HG03095 (cell line): ENCODE data around the gene DZANK1.
"Not testable (repeated sequence)": the region's sequence is repeated elsewhere in the genome, so short reads cannot be mapped to it uniquely, and the experiment has no call there.

Experiments used
- ATAC-seq: cut with Tn5 transposase; IDR thresholded peaks from one replicate; pipeline ENCODE4 v1.9.1; 2021; ENCODE audit warnings: moderate library complexity; ENCODE audit not compliant: unreplicated experiment

Gene DZANK1

DNA sequence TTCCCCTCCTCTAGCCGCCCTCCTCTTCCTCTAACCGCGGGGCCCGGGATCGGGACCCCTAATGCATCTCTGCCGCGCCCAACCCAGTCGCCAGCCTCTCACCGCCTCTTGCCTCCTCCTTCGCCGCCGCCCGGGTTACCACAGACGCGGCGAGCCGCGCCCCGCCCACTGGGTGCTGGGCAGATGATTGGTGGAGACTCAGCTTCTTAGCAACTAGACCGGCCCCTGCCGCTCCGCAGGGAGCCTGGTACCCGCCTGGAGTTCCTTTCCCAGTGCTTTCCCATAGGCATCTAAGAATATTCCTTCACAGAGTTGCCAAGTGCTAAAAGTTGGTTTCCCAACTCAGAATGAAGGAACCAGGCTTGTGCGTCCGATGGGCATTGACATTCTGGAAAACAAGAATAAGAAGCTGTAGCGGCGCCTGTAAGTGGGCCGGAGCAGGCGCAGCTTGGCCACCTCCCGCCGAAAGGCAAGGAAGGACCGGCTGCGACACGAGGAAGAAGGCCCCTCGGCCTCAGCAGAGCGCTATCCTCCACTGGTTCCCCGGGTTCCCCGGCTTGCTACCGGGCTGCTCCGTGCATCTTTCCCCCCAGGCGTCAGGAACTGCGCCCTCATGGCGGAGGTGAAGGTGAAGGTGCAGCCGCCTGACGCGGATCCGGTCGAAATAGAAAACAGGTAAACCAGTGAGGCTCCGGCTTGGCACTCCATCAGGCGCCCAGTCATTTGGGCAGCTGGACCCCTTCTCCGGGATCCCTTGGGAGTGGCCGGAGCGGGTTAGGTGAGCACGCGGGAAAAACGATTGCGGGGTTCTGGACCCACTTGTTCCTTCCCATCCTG, at the start of gene DZANK1, which contains the start of gene POLR3F:
Gene DZANK1, minus strand, starts transcription at position 137 of the 837 bp plus-strand sequence. CDS start 1,672 bp downstream, outside the sequence.
Gene POLR3F, plus strand, starts transcription at position 497 of the 837 bp plus-strand sequence. Its CDS starts 117 bp downstream, at position 614.
- peak; percentile 97 for ATAC-seq

DNA sequence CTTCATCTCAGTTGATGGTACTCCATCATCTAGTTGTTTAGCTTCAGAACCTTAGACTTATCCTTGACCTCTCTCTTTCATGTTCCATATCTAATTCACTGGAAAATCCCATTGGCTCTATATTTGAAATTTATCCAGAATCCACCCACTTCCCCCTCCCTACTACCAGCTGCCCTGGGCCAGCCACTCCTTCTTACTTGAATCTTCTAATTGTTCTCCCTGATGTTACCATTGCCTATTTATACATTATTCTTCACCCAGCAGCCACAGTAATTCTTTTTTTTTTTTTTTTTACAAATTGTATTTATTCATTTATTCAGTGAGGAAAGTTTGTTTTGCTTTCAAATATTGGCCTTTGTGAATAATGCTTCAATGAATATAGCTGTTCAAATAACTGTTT, 49.1 kb upstream of the DZANK1 start:
- ATAC-seq, result no peak

DNA sequence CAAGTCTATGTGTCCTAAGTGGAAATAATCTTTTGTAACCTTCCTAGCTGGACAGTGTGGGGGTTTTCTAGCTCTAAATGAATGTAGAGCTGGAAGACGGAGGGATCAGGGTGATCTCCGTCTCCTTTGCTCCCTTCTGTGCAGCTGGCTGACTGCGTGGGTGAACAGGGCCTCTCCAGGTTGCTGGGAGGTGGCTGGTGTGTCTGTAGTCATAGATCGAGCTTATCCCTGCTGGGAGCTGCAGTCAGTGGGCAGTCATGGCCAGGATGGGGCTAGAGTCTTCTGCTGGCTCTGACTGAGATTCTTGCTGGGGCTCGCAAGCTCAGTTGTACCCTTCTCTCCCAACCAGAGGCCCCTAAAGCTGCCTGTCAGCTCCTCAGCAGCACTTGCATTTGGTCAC, 47.3 kb upstream of the DZANK1 start:
- no peak for ATAC-seq

DNA sequence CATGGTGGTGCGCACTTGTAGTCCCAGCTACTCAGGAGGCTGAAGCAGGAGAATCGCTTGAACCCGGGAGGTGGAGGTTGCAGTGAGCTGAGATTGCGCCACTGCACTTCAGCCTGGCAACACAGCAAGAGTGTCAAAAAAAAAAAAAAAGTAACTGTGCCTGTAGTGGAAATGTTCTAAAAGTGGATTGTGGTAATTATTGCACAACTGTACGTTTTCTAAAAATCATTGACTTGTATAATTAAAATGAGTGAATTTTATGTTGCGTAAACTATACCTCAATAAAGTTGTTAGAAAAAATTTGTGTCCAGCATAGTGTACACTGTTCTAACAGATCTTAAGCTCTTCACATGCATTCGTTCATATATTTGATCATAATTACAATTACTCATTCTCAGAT, 46.4 kb upstream of the DZANK1 start:
- no peak for ATAC-seq

DNA sequence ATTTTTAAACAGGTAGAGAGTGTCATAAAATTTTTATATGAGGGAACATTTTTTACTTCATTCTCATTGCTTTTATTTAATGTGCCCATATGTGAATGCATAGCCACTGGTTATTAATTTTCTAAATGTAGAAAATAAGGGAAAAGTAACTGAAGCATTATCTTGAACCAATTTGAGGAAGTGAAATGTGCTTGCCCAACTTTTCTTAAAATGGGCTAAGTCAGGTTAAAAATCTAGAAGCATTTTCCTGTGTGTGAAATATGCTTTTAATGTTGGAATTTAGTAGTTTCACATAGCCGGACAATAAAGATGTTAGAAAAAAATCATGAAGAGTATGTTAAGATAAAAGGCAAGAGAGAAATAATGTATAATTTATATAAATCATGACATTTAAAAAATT, 44.7 kb upstream of the DZANK1 start:
- no peak for ATAC-seq

DNA sequence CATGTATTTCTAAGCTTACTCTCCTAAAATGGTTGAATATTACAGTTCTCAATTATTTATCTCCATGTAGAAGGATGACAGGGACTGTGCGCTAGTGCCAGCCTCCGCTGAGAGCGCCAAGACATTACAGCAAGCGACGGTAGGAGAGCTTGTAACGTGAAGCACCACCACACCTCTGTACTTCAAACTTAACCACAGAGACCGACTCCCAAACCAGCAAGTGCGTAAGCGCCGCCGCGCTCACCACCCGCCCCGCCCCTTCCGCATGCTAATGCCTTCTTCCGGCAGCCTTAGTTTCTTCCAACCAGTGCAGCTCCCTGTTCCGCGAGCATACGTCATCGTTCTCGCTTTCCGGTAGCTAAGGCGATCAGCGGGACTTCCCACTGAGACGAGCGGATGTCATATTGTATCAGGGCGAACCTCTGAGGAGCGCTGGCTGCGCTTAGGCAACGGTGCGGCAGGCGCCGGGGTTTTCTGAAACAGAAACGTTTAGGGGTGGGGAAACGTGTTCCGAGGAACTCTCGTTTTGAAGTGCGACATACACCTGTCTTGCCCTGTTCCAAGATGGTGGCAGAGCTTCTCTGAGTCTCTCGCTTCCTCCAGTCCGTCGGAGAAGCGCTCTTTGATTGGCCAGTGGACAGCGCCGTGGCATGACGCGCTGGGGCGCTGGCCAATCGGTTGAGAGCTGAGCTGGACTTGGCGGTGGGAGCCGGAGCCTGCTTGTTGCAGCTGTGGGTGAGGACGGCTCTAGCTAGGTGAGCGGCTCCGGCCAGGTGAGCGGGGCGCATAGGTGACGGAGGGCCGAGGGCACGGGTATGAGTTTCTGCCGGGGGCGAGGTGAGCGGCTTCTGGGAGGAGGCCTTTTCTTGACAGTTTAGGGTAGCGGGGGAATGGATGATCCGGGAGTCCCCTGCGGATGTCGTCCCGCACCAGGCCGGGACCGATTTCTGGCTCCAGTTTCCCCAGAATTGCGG, 40.7 kb upstream of the DZANK1 start, which contains the start of gene SEC23B:
Gene SEC23B, plus strand, starts transcription at position 723 of the 974 bp plus-strand sequence. CDS start 2,896 bp downstream, outside the sequence.
- ATAC-seq, result peak; percentile 96

DNA sequence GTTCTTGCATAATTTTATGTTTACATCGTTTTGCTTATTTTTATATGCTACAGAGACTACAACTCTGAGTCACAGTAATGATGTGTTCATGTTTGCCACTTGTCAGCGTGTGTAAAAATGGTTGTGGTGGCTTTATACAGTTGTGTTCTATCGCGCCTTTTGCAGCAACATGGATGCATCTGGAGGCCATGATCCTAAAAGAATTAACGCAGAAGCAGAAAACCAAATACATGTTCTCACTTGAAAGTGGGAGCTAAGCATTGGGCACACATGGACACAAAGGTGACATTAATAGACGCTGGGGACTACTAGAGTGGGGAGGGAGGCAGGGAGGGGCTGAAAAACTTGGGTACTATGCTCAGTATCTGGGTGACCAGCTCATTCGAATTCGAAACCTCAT, 39.9 kb upstream of the DZANK1 start:
- no peak for ATAC-seq

DNA sequence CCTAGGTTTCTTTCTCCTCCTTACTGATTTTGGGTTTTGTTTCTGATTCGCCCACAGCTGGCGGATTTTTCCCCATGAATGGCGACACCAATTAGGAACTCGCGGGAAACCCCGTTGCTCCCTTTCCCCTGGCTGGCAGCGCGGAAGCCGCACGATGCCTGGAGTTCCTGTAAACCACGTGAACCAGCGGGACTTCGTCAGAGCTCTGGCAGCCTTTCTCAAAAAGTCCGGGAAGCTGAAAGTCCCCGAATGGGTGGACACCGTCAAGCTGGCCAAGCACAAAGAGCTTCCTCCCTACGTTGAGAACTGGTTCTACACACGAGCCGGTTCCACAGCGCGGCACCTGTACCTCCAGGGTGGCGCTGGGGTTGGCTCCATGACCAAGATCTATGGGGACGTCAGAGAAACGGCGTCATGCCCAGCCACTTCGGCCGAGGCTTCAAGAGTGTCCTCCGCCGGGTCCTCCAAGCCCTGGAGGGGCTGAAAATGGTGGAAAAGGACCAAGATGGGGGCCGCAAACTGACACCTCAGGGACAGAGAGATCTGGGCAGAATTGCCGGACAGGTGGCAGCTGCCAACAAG, 37.7 kb upstream of the DZANK1 start:
- no peak for ATAC-seq

DNA sequence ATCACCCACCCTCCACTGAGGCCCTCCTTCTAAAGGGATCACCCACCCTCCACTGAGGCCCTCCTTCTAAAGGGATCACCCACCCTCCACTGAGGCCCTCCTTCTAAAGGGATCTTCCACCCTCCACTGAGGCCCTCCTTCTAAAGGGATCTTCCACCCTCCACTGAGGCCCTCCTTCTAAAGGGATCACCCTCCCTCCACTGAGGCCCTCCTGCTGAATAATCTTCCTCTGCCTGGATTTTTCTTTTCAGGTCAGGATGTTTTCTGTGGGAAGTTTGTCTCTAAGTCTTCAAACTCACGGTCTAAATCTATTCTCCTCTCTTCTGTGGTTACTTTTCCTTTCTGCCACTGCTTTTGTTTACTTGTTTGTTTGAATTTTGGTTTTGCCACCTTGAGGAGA, 34.8 kb upstream of the DZANK1 start:
- ATAC-seq, result not testable (repeated sequence)

DNA sequence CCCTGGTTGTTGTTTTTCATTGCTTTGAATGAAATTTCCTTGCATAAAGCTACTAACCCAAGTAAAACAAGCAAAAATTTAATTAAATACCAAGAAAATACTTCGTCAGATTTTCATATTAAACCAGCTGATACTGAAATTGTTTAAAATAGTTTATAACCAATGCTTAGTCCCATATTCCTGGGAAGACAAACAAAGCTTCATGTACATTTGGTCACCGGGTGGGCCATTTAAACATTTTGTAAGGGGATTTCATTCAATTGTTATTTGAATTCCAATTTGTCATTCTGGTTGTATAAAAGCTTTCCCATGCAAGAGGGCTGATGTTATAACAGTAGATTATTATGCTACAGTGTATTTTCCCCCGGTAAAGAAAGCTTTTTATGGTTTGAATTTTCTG, 30.8 kb upstream of the DZANK1 start:
- ATAC-seq, result no peak

DNA sequence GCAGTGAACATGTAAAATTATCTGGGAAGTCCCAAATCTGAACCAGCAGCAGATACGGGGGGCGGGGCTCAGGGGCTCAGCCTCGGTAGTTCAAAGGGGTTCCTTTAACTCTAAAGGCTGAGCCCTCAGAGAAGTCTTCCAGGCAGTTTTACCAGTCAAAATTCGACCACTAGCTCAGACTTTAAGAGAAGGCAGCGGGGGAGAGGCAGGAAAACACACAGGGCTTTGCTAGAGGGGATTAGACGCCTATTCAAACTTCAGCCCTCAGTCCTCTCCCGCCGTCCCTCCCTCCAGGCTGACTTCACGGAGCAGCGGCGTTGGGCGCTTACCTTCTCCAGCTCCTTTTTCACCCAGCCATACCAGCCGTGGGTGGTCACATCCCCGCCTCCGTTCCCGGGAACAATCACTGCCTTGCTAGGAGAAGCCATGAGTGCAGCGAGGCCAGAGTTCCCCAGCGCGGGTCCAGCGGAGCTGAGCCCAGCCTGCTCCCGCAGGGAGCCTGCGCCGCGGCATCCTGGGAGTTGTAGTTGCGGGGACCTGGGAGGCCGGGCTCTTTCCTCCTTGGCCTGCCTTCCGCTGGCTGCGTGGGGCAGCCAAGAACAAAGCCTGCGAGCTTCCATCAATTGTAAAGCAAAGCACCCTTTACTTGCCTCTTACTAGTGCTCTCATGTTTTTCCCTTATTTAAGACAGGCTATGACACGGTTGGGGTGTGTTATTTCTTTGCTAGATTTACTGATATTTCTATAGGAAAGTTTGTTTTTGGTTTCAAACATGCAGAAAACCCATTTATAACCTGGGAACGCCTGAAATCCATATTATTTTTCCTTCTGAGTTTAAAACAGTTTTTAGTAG, 30.1 kb upstream of the DZANK1 start, which contains the start of gene RBBP9:
Gene RBBP9, minus strand, starts transcription at position 486 of the 853 bp plus-strand sequence. Its CDS starts 58 bp downstream, at position 428.
- peak; percentile 98 for ATAC-seq

DNA sequence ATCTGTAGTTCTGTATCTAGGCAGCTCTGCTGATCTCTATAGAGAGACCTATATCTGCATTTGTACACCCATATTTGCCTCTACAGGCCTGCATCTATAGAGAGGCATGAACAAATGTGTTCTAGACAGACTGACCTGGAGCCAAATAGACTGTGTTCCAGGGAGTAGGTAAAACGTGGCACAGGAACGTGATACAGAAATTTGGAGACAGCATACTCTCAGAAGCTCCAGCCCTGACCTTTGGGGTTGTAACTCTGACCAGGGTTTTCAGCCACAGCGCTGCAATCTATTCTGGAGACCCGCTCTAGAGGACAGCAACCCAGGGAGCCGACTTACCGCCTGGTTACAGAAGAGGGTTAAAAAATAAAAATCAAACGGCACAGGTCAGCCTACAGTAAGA, 29.2 kb upstream of the DZANK1 start:
- no peak for ATAC-seq

DNA sequence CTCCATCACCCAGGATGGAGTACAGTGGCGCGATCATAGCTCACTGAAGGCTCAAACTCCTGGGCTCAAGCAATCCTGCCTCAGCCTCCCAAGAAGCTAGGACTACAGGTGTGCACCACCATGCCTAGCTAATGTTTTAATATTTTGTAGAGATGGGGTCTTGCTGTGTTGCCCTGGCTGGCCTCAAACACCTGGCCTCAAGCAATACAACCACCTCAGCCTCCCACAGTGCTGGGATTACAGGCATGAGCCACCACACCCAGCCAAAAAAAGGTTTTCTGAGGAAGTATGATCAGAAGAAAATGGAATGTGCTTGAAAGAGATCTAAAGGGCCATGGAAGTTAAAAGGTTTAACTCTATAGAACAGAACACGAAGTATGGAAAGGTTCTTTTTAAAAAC, 21.5 kb upstream of the DZANK1 start:
- no peak for ATAC-seq

DNA sequence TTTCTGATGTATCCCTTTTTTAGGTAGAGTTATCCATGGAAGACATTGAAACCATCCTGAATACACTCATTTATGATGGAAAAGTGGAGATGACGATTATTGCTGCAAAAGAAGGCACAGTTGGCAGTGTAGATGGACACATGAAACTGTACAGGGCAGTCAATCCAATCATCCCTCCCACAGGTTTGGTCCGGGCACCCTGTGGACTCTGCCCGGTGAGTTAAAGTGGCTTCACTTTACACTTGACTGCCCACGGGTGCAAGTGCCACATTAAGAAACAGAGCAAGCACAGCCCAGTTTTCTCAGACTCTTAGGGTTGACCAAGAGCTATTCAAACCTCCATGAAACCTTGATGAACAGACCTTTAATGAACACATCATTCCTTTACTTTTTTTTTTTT, 14.8 kb upstream of the DZANK1 start:
- no peak for ATAC-seq

DNA sequence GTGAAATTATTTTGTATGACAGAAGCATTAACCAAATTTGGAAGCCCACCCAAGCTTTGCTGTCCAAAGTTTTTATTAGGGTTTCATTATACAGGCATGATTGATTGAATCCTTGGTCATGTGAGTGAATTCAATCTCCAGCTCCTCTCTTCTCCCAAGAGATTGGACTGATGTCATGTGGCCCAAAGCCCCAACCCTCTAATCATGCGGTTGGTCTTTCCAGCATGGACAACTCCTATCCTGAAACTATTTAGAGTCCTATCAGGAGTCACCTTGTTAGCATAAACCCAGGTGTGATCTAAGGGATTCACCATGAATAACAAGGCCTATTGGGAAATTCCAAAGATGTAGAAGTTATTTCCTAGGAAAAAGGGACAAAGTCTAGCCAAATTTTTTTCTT, 11.0 kb upstream of the DZANK1 start:
- no peak for ATAC-seq

DNA sequence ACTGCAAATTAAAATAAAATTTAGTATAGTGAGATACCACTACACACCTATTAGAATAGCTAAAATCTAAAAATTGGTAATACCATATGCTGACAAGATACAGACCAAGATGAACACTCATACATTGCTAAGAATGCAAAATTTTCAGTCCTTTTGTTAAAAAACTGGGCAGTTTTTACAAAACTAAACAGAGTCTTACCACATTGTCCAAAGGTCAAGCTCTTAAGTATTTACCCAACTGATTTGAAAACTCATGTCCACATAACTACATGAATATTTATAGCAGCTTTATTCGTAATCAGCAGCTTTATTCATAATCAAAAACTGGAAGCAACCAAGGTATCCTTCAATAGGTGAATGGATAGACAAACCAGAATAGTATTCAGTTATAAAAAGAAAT, 10.4 kb upstream of the DZANK1 start:
- ATAC-seq, result no peak

DNA sequence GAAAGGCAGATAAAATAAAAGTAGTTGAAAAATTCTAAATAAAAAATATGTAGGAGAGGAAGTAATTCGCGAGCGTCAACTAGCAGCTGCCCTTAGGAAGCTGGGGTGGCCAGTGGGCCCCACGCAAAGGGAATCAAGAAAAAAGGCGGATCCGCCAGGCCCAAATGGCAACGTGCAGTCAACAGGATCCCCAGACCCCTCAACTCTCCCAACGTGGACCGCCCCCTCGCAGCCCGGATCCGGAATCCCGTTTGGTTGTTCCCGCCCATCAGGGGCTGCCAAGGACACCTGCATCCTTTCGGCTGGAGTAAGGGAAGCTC, 296 bp downstream of the DZANK1 start:
- ATAC-seq, result peak; percentile 18

DNA sequence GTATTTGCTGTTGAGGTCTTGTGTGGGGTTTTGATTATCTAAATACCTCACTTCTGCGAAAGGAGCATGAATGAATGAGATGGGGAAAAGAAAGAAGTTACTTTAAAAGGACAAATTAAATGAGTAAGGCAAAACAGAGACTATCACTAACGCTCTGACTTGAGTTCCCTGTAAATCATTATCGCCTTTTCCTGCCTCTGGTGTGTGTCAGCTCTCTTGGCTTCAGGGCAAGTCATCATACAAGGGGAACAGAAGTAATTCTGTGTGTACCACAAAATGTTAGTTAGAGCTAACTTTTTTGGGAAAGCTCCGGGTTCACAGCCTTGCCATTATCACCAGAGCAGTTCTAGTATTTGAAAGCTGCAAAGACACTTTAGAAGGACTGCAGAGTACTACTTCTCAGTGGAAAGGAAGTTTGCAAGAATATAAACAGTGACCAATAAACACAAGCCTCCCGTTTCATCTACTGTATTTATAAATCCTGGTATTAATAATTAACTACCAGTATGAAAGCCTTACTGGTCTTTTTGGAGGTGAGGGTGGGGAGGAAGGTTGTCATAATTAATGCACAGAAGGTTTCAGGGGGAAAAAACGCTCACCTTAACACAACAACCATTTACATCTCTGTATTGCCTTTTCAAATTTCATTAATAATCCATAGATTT, 1.2 kb downstream of the DZANK1 start:
- ATAC-seq, result no peak

DNA sequence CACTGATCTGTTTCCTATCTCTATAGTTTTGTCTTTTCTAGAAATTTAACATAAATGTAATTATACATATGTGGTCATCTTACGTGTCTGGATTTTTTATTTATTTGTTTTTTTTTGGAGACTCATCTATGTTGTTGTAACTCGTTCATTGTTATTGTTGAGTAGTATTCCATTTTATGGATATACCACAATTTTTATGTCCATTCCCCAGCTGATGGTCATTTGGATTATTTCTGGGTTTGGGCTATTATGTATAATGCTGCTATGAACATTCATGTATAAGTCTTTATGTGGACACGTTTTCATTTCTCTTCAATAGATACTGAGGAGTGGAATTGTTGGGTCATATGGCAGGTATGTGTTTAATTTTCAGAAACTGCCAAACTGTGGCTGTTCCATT, 10.2 kb downstream of the DZANK1 start:
- ATAC-seq, result no peak

DNA sequence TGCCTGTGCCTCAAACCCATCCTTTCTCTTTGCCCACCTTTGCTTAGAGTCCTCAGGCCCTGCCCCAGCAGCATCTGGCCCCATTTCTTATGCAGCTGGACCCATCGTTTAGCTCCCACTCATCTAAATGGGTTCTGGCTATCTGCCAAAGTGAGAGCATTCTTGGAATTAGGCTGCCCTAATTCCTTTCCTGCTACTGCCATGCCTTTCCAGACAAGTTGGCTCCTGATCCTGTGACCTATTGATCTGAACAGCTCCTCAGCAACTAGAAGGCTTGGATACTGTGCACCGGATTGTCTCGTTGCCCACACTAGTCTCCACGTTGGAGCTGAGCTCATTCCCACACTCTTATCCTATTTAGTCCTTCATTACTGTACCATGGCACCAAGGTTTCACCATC, 22.9 kb downstream of the DZANK1 start:
- ATAC-seq, result no peak
